Myocyte (in vitro differentiated cells): ENCODE measurements around the gene AP1S3. TPM values are rescaled to one million over a fixed set of nuclear protein-coding genes. Genes with fewer than 3 reads are reported as not detected.
A peak's percentile ranks its signal among the peaks of the same experiment; 100 is the strongest.
"Not testable (repeated sequence)": the region's sequence is repeated elsewhere in the genome, so short reads cannot be mapped to it uniquely, and the experiment has no call there.

Experiments used
- DNase-seq: peaks from one replicate; pipeline ENCODE4 v3.0.0-alpha.2; 2012; ENCODE audit warnings: low read depth
- total RNA-seq: library from RNA; depleted of rRNA; stranded (reverse); fragments of >200 nt; gene quantifications from 2 replicates; pipeline ENCODE4 v1.2.3, GENCODE V29; 2014

AP1S3 gene
- total RNA-seq, 1 donor from 2014 or later, result 0.11 TPM

GRCh38 chr2:223801736-223802135 lies 35.6 kb downstream of the AP1S3 start:
- DNase-seq, result no peak

GRCh38 chr2:223800908-223801307 lies 36.5 kb downstream of the AP1S3 start:
- DNase-seq, result no peak

- peak; percentile 77 for DNase-seq
Observed at GRCh38 chr2:223797811-223798721, 39.3 kb downstream of the AP1S3 start.

- DNase-seq, result peak; percentile 22
Observed at GRCh38 chr2:223797037-223797436, 40.3 kb downstream of the AP1S3 start.

- no peak for DNase-seq
Observed at GRCh38 chr2:223789423-223789822, 48.0 kb downstream of the AP1S3 start.

- no peak for DNase-seq
Observed at GRCh38 chr2:223788826-223789225, 48.6 kb downstream of the AP1S3 start.

GRCh38 chr2:223788106-223788505 lies 49.3 kb downstream of the AP1S3 start:
- DNase-seq, result not testable (repeated sequence)

GRCh38 chr2:223787358-223787757 lies 50.0 kb downstream of the AP1S3 start:
- DNase-seq, result no peak

- DNase-seq, result no peak
Observed at GRCh38 chr2:223786943-223787342, 50.4 kb downstream of the AP1S3 start.

GRCh38 chr2:223786236-223786635 lies 51.1 kb downstream of the AP1S3 start:
- DNase-seq, result no peak

GRCh38 chr2:223784221-223784772 lies 53.1 kb downstream of the AP1S3 start:
- DNase-seq, result no peak

GRCh38 chr2:223782629-223783028 lies 54.8 kb downstream of the AP1S3 start:
- DNase-seq, result no peak

GRCh38 chr2:223781560-223781959 lies 55.8 kb downstream of the AP1S3 start:
- no peak for DNase-seq

GRCh38 chr2:223779877-223780276 lies 57.5 kb downstream of the AP1S3 start:
- no peak for DNase-seq

- DNase-seq, result no peak
Observed at GRCh38 chr2:223774193-223774592, 63.2 kb downstream of the AP1S3 start.

- no peak for DNase-seq
Observed at GRCh38 chr2:223772363-223772762, 65.0 kb downstream of the AP1S3 start.

GRCh38 chr2:223771475-223771874 lies 65.9 kb downstream of the AP1S3 start:
- no peak for DNase-seq

- no peak for DNase-seq
Observed at GRCh38 chr2:223768179-223768578, 69.2 kb downstream of the AP1S3 start.

GRCh38 chr2:223767341-223767740 lies 70.0 kb downstream of the AP1S3 start:
- no peak for DNase-seq

- no peak for DNase-seq
Observed at GRCh38 chr2:223765221-223765785, 72.1 kb downstream of the AP1S3 start.

GRCh38 chr2:223764796-223765195 lies 72.6 kb downstream of the AP1S3 start:
- DNase-seq, result no peak

- peak; percentile 13 for DNase-seq
Observed at GRCh38 chr2:223762853-223763252, 74.5 kb downstream of the AP1S3 start.
